NCI-H1694 (cell line): ENCODE data around the gene MCOLN2.

Experiments used
- DNase-seq: peaks from one replicate; lab custom pipeline; 2025; lab: John Stamatoyannopoulos, UW

MCOLN2 gene

DNA sequence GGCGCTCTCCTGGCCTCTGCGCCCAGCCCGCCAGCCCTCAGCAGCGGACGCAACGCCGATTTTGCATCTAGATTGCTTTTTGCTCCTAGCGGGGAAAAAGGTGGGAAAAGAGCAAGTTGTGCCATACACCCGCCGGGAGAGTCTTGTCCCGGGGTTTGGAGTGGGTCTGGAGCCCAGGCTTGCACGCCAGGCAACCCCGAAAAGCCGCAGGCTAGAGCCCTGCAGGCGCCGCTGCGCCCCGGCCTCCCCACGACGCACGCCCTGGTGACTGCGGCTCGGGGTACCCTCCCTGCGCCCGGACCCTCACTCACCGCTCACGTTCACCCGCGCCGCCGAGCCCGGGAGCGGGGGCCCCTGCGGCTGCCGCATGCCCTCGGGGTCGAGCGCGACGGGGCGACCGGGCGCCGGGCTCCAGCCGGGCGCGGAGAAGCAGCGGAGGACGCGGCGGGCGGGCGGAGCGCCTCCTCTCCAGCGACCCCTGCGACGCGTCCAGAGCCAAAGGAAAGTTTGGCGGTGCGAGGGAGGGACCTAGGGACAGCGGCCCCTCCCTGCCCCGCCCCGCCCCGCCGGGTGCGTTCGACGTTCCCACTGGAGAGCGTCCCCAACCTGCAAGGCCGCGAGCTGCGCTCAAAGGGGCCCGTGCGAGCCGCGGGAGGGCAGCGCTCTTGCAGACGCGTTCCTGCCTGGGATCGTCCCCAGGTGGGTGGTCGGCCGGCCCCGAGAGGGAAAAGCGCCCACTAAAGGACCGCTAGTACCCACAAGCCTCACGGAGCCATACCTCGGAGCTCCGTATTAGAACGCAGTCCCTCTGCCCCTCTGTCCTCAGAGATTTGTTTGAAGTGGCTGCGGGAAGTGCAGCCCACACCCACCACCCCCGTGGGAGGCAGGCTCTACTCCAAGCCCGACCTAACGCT is 104.0 kb downstream of the MCOLN2 start, which contains the start of gene LPAR3:
Gene LPAR3 (minus strand): TSS at position 502 of the 914 bp plus-strand sequence. CDS start 27,086 bp downstream, outside the sequence.
- DNase-seq, result peak; percentile 21

GRCh38 chr1:84890566-84890965 is 106.3 kb downstream of the MCOLN2 start:
- DNase-seq, result no peak

- no peak for DNase-seq
Observed at GRCh38 chr1:84889437-84889836, 107.5 kb downstream of the MCOLN2 start.

DNA sequence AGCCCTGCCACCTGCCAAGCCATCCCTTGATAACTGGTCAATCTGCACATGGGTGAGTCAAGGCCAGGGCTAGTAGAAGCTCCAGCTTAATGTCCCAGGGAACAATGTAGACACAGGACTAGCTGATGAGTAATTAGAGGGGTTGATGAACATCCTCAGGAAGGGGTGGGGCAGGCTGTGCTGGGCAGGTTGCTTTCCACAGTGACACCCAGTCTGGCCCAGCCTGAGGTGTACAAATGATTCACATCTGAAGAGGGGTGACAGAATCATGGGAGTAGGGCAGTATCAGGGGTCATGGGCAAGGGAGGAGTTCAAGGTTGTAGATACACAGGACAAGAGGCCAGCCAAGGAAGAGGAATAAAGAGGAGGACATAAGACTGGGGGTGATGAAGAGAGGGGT is 108.2 kb downstream of the MCOLN2 start:
- DNase-seq, result no peak

- DNase-seq, result no peak
Observed at GRCh38 chr1:84887261-84887934, 109.5 kb downstream of the MCOLN2 start.

DNA sequence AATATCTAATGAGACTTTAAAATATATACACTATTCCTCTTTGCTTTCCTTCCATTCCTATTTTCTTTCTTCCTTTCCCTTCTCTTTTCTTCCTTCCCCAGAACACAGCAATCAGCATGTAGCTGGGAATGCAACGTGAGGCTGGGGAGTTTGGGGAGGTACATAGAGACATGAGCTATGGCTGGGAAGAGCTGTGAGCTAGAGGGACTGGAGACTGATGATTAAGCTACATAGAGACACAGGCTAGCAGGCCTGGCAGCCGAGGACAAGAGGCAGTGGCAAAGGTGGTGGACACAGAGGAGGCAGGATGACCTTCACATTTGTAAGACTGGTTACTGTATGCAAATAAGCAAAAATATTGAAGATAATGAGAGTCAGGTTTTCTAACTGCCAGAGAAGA is 111.4 kb downstream of the MCOLN2 start:
- DNase-seq, result no peak

- DNase-seq, result no peak
Observed at GRCh38 chr1:84884671-84885389, 112.1 kb downstream of the MCOLN2 start.

DNA sequence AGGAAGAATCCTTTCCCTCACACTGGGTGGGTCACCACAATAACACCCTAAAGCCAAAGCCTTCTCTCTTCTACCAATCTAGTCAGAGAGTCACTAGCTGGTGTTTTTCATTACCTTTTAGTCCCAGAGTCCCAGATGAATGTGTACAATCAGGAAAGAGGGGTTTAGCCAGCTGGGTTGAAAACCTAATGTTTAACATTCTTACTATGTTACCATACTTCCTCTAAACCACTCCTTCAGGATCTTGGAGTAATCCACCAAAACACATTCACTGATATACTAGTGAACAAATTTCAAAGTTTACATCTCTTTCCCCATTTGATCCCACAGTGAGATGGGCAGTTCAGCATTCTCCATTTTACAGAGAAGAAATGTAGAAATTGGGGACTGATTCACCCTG is 113.6 kb downstream of the MCOLN2 start:
- no peak for DNase-seq

DNA sequence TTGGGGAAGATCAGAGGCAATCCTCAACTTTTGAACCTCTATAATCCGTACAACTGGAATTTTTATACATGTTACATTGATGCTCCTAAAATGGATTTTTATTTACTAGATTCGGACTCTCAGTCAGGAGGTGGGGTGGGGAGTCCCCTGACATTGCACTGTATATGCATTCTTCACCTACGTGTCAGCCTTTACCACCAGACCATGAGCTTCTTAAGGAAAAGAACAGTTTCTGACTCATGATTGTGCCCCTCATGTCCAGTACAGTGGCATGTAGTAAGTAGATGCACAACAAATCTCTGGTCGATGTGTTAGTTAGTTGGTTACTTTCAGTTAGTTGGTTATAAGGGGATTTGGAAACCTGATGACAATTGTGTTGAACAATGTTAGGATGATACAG is 119.3 kb downstream of the MCOLN2 start:
- no peak for DNase-seq

- no peak for DNase-seq
Observed at GRCh38 chr1:84876353-84876752, 120.6 kb downstream of the MCOLN2 start.
